ENCODE data around the gene LRRC9.
"Not testable (repeated sequence)": the region's sequence is repeated elsewhere in the genome, so short reads cannot be mapped to it uniquely, and the experiment has no call there.

GRCh38 chr14:60010263-60010662, 90.3 kb downstream of the LRRC9 start:
- not testable (repeated sequence) for TF ChIP-seq CTCF (conservative IDR thresholded peaks at IDR 0.05; ENCODE audit: low read depth, low read length); EZH2 (IDR thresholded peaks at IDR 0.05; ENCODE audit: low read length, unreplicated experiment)

Measured in PC-3 (cell line).